Transverse colon (tissue), 4 donors: Measurements from ENCODE around the gene FAM118A. TPM values are rescaled to one million over a fixed set of nuclear protein-coding genes. Genes with fewer than 3 reads are reported as not detected.

Experiments used
- DNase-seq: peaks from one replicate; pipeline ENCODE4 v3.0.0-alpha.2; 2019
- H3K27ac ChIP-seq, 4 donors: fragments of 200-600 bp; sonication (generic); 2 replicates each; pipeline ENCODE4 v1.5.1; 2016 to 2018; ENCODE audit warnings: inconsistent platforms in 4 of 4
- H3K27me3 ChIP-seq: fragments of 200-600 bp; sonication (generic); 2 replicates; pipeline ENCODE4 v1.5.1; 2017; ENCODE audit warnings: inconsistent platforms
- H3K36me3 ChIP-seq, 4 donors: fragments of 200-600 bp; sonication (generic); 2 replicates each; pipeline ENCODE4 v1.5.1; 2017 to 2019; ENCODE audit warnings: inconsistent platforms in 4 of 4
- H3K4me1 ChIP-seq, 4 donors: fragments of 200-600 bp; sonication (generic); 2 replicates each; pipeline ENCODE4 v1.5.1; 2017 to 2020; ENCODE audit warnings: inconsistent platforms in 4 of 4
- H3K4me3 ChIP-seq, 4 donors: fragments of 200-600 bp; sonication (generic); 1 replicate in 1 of 4; 2 replicates in 3 of 4; pipeline versions ENCODE4 v1.5.1 to v1.6.1; 2017 to 2019; ENCODE audit warnings: inconsistent platforms in 4 of 4
- H3K9me3 ChIP-seq, 2 donors: fragments of 200-600 bp; sonication (generic); 2 replicates each; pipeline ENCODE4 v1.5.1; 2017 to 2019; ENCODE audit warnings: inconsistent platforms in 2 of 2
- CTCF ChIP-seq, 5 experiments: fragments of 200-600 bp in 3 of 5; fragments of 450-650 bp in 2 of 5; sonication (generic) in 3 of 5; IDR thresholded peaks; 1 replicate in 2 of 5; 2 replicates in 3 of 5; pipeline ENCODE4 v1.5.1; 2016 to 2017; ENCODE audit warnings: antibody characterized with exemption in 5 of 5, inconsistent platforms in 3 of 5, mild to moderate bottlenecking in 2 of 5, moderate library complexity in 1 of 5
- EP300 ChIP-seq: sonication (generic); formaldehyde crosslinking; IDR thresholded peaks from one replicate; pipeline ENCODE4 v1.6.1; 2017; ENCODE audit warnings: antibody characterized with exemption, low read depth
- POLR2A ChIP-seq: fragments of 450-650 bp; IDR thresholded peaks from one replicate; pipeline ENCODE4 v1.6.1; 2016; ENCODE audit warnings: antibody characterized with exemption, mild to moderate bottlenecking, moderate library complexity
- POLR2AphosphoS5 ChIP-seq, 3 donors: sonication (generic); formaldehyde crosslinking; IDR thresholded peaks; one replicate each; pipeline ENCODE4 v1.6.1; 2016; ENCODE audit warnings: antibody characterized with exemption in 3 of 3
- WGBS, 2 donors: methylation state at CpG; one replicate each; pipeline ENCODE4 v1.1.5; 2018; ENCODE audit warnings: low coverage in 1 of 2; 5-methylcytosine and 5-hydroxymethylcytosine counted together
- in situ Hi-C, 4 donors: fragments of 200-750 bp; cut with MboI; loops; one replicate each; pipeline versions ENCODE4 v1.15.0 to v1.15.1; 2017; ENCODE audit warnings: low sequenced_read_pairs in 3 of 4, low pct_ligation_motif_present in 1 of 4, low pct_unique_long_range_greater_than_20kb in 1 of 4
- intact Hi-C: fragments of 100-400 bp; cut with DNase I; formaldehyde crosslinking; loops from one replicate; pipeline ENCODE4 v1.15.1; 2023; ENCODE audit warnings: low total_unique reads
- total RNA-seq, 4 donors: library from RNA; depleted of rRNA; stranded (reverse); fragments of >200 nt; gene quantifications; one replicate each; pipeline ENCODE4 v1.1.0, GENCODE V29; 2016

Gene FAM118A
- total RNA-seq, 4 donors from 2014 or later: 46.0 to 424 (median 210) TPM

GRCh38 chr22:45262931-45263462, 46.7 kb upstream of the FAM118A start:
- Histone ChIP-seq H3K36me3 (no peaks in the 10 kb centered on the region), H3K9me3 (no peaks in the 10 kb centered on the region), H3K4me3 (no peak overlapping the region), H3K4me1 (peaks cover 3 to 16% (median 10%) of the 10 kb centered on the region in 4 donors), H3K27me3 (peaks cover 5% of the 10 kb centered on the region), H3K27ac (peak overlapping the region; percentile 14 to 57 (median 50))
- no peak for DNase-seq
- intact Hi-C loops (no loop called here), in situ Hi-C loops (loop anchor here in 3 of 4 donors (10.0 to 25.0 kb wide), 4 partner anchors 62 to 299 kb away; no protein-coding TSS in a partner anchor)
- no peak for TF ChIP-seq EP300
- peak in 1 of 3 donors; percentile 33 for TF ChIP-seq POLR2AphosphoS5 (IDR thresholded peaks at IDR 0.05)
- 20 to 40% methylated on average over 1 to 5 of the region's 14 CpGs for WGBS, 2 donors

- H3K9me3 ChIP-seq: no peaks in the 10 kb centered on the region
- H3K36me3 ChIP-seq: no peaks in the 10 kb centered on the region
- peak overlapping the region; percentile 23 to 57 (median 50) for H3K27ac ChIP-seq
- in situ Hi-C loops (loop anchor here in 3 of 4 donors (10.0 to 25.0 kb wide), 4 partner anchors 61 to 299 kb away; no protein-coding TSS in a partner anchor), intact Hi-C loops (no loop called here)
- peaks cover 4 to 21% (median 12%) of the 10 kb centered on the region in 4 donors for H3K4me1 ChIP-seq
- TF ChIP-seq POLR2AphosphoS5 (IDR thresholded peaks at IDR 0.05) (no peak), CTCF (IDR thresholded peaks at IDR 0.05) (peak; percentile 44 to 57 (median 48))
- peaks cover 5% of the 10 kb centered on the region for H3K27me3 ChIP-seq
- WGBS, 2 donors: 45 to 52% methylated on average over 6 to 17 of the region's 17 CpGs
- no peak overlapping the region for H3K4me3 ChIP-seq
- peak; percentile 72 for DNase-seq
These were observed 46.1 kb upstream of the FAM118A start for GRCh38 chr22:45263463-45264269.

- Histone ChIP-seq H3K36me3 (no peaks in the 10 kb centered on the region), H3K4me1 (peaks cover 16 to 35% (median 23%) of the 10 kb centered on the region in 4 donors), H3K9me3 (no peaks in the 10 kb centered on the region), H3K4me3 (no peak overlapping the region), H3K27me3 (peaks cover 5% of the 10 kb centered on the region), H3K27ac (no peak overlapping the region)
- intact Hi-C loops (no loop called here), in situ Hi-C loops (loop anchor here (5.0 to 25.0 kb wide), 7 partner anchors 59 to 297 kb away; no protein-coding TSS in a partner anchor)
- WGBS, 2 donors: 81 to 82% methylated on average over 7 of the region's 7 CpGs
- TF ChIP-seq CTCF (IDR thresholded peaks at IDR 0.05) (no peak), POLR2AphosphoS5 (IDR thresholded peaks at IDR 0.05) (no peak), POLR2A (no peak), EP300 (no peak)
- DNase-seq: no peak
These were observed 44.2 kb upstream of the FAM118A start for GRCh38 chr22:45265535-45265934.

- peak overlapping the region; percentile 46 to 64 (median 52) for H3K27ac ChIP-seq
- peak; percentile 45 for DNase-seq
- 2% methylated on average over 26 of the region's 47 CpGs; no CpG with 5 or more reads in 1 of the 2 donors for WGBS, 2 donors
- intact Hi-C loops: loop anchor here (1.0 kb wide), 1 partner anchor 167 kb away; no protein-coding TSS in a partner anchor
- peak overlapping the region; percentile 32 to 74 (median 42) for H3K4me3 ChIP-seq
- no peak for TF ChIP-seq POLR2A
- TF ChIP-seq POLR2AphosphoS5 (IDR thresholded peaks at IDR 0.05): no peak
- TF ChIP-seq CTCF (IDR thresholded peaks at IDR 0.05): no peak
- TF ChIP-seq EP300: no peak
- in situ Hi-C loops: loop anchor here (5.0 to 25.0 kb wide), 7 partner anchors 56 to 294 kb away; no protein-coding TSS in a partner anchor
- peaks cover 5% of the 10 kb centered on the region for H3K27me3 ChIP-seq
- no peaks in the 10 kb centered on the region for H3K9me3 ChIP-seq
- peaks cover 23 to 47% (median 34%) of the 10 kb centered on the region in 4 donors for H3K4me1 ChIP-seq
- no peaks in the 10 kb centered on the region for H3K36me3 ChIP-seq
These were observed 41.4 kb upstream of the FAM118A start for GRCh38 chr22:45268167-45268957.
